H1 (cell line): ENCODE results near the gene ABHD15. TPM values are rescaled to one million over a fixed set of nuclear protein-coding genes. Genes with fewer than 3 reads are reported as not detected.

Experiments
- CEBPB ChIP-seq: IDR thresholded peaks from 2 replicates; pipeline ENCODE4 v1.6.1; 2012; ENCODE audit warnings: low read depth, low read length
- MAFK ChIP-seq: IDR thresholded peaks from 2 replicates; pipeline ENCODE4 v1.6.1; 2012; ENCODE audit warnings: low read depth, mild to moderate bottlenecking, improper control_type of control experiment, low read length
- polyA plus RNA-seq, 7 experiments: library from polyadenylated mRNA; depleted of rRNA in 3 of 7; stranded (reverse) in 5 of 7; unstranded in 2 of 7; fragments of >200 nt in 5 of 7; fragments of 200-250 nt in 2 of 7; gene quantifications; 1 replicate in 5 of 7; 2 replicates in 1 of 7; 4 replicates in 1 of 7; pipeline versions ENCODE4 v1.2.1 to v1.2.3, GENCODE V29; 2011 to 2013; ENCODE audit warnings: missing spikeins in 2 of 7, mixed read lengths in 2 of 7
- total RNA-seq: library from RNA; stranded (reverse); fragmentation: NEBNext Ultra II Directional; extraction: Animal tissue kit (Norgen Biotek cat#: 25700); gene quantifications from 2 replicates; pipeline ENCODE4 v1.2.1, GENCODE V29; 2021

Gene ABHD15
- total and polyA plus RNA-seq, 2 of the 8 experiments (the other 6 are each of a cell fraction or from before 2014, with no cell fraction given) = 0.88 to 1.7 TPM

- no peak for TF ChIP-seq MAFK
- TF ChIP-seq CEBPB = no peak
Measured at GRCh38 chr17:29546830-29547229, 20.0 kb downstream of the ABHD15 start (continued).
